ENCODE data around the gene MAPK14. TPM values are rescaled to one million over a fixed set of nuclear protein-coding genes. Genes with fewer than 3 reads are reported as not detected.

Gene MAPK14
- total and polyA plus RNA-seq, 9 of the 15 experiments (the other 6 are each of a cell fraction or from before 2014, with no cell fraction given): 8.8 to 62.7 (median 35.5) TPM

DNA sequence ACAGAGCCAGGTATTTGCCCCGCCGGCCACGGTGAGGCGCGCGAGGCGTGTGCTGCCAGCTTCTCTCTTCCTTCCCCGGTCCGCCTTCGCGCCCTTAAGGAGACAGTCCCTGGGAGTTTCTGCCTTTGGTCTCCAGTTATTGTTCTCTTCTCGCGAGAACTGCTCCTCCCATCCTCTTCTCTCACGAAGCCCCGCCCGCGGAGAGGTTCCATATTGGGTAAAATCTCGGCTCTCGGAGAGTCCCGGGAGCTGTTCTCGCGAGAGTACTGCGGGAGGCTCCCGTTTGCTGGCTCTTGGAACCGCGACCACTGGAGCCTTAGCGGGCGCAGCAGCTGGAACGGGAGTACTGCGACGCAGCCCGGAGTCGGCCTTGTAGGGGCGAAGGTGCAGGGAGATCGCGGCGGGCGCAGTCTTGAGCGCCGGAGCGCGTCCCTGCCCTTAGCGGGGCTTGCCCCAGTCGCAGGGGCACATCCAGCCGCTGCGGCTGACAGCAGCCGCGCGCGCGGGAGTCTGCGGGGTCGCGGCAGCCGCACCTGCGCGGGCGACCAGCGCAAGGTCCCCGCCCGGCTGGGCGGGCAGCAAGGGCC, at the start of gene MAPK14 (continued):
- TF ChIP-seq ZNF146 (CRISPR knock-in tag; IDR thresholded peaks at IDR 0.05; ENCODE audit: unreplicated experiment) (no peak), GATAD2B (IDR thresholded peaks at IDR 0.05; ENCODE audit: borderline replicate concordance) (peak; percentile 74), MAFF (IDR thresholded peaks at IDR 0.05; ENCODE audit: low read length) (peak; percentile 95), ARHGAP35 (IDR thresholded peaks at IDR 0.05; ENCODE audit: partially characterized antibody) (peak; percentile 99), ZNF253 (CRISPR knock-in tag; conservative IDR thresholded peaks at IDR 0.05) (no peak), RBBP5 (IDR thresholded peaks at IDR 0.05; ENCODE audit: borderline replicate concordance, insufficient read depth, low read length, poor library complexity, severe bottlenecking) (peak; percentile 88), RFX5 (IDR thresholded peaks at IDR 0.05; ENCODE audit: low read depth, low read length) (no peak), RBM22 (IDR thresholded peaks at IDR 0.05; ENCODE audit: low read depth, low read length, poor library complexity, severe bottlenecking) (no peak), PYGO2 (tag; IDR thresholded peaks at IDR 0.05) (no peak), KLF1 (tag; IDR thresholded peaks at IDR 0.05) (no peak), ZNF23 (CRISPR knock-in tag; IDR thresholded peaks at IDR 0.05) (no peak)
- TF ChIP-seq, protein P1, sequence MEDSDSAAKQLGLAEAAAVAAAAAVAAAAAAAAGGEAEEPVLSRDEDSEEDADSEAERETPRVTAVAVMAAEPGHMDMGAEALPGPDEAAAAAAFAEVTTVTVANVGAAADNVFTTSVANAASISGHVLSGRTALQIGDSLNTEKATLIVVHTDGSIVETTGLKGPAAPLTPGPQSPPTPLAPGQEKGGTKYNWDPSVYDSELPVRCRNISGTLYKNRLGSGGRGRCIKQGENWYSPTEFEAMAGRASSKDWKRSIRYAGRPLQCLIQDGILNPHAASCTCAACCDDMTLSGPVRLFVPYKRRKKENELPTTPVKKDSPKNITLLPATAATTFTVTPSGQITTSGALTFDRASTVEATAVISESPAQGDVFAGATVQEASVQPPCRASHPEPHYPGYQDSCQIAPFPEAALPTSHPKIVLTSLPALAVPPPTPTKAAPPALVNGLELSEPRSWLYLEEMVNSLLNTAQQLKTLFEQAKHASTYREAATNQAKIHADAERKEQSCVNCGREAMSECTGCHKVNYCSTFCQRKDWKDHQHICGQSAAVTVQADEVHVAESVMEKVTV (CRISPR knock-in tag; IDR thresholded peaks at IDR 0.05): peak; percentile 97
- TF ChIP-seq, protein P2, sequence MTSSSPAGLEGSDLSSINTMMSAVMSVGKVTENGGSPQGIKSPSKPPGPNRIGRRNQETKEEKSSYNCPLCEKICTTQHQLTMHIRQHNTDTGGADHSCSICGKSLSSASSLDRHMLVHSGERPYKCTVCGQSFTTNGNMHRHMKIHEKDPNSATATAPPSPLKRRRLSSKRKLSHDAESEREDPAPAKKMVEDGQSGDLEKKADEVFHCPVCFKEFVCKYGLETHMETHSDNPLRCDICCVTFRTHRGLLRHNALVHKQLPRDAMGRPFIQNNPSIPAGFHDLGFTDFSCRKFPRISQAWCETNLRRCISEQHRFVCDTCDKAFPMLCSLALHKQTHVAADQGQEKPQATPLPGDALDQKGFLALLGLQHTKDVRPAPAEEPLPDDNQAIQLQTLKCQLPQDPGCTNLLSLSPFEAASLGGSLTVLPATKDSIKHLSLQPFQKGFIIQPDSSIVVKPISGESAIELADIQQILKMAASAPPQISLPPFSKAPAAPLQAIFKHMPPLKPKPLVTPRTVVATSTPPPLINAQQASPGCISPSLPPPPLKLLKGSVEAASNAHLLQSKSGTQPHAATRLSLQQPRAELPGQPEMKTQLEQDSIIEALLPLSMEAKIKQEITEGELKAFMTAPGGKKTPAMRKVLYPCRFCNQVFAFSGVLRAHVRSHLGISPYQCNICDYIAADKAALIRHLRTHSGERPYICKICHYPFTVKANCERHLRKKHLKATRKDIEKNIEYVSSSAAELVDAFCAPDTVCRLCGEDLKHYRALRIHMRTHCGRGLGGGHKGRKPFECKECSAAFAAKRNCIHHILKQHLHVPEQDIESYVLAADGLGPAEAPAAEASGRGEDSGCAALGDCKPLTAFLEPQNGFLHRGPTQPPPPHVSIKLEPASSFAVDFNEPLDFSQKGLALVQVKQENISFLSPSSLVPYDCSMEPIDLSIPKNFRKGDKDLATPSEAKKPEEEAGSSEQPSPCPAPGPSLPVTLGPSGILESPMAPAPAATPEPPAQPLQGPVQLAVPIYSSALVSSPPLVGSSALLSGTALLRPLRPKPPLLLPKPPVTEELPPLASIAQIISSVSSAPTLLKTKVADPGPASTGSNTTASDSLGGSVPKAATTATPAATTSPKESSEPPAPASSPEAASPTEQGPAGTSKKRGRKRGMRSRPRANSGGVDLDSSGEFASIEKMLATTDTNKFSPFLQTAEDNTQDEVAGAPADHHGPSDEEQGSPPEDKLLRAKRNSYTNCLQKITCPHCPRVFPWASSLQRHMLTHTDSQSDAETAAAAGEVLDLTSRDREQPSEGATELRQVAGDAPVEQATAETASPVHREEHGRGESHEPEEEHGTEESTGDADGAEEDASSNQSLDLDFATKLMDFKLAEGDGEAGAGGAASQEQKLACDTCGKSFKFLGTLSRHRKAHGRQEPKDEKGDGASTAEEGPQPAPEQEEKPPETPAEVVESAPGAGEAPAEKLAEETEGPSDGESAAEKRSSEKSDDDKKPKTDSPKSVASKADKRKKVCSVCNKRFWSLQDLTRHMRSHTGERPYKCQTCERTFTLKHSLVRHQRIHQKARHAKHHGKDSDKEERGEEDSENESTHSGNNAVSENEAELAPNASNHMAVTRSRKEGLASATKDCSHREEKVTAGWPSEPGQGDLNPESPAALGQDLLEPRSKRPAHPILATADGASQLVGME (CRISPR knock-in tag; IDR thresholded peaks at IDR 0.05): peak; percentile 76; the same call in 1 of the 2 replicates
- TF ChIP-seq, protein P3, sequence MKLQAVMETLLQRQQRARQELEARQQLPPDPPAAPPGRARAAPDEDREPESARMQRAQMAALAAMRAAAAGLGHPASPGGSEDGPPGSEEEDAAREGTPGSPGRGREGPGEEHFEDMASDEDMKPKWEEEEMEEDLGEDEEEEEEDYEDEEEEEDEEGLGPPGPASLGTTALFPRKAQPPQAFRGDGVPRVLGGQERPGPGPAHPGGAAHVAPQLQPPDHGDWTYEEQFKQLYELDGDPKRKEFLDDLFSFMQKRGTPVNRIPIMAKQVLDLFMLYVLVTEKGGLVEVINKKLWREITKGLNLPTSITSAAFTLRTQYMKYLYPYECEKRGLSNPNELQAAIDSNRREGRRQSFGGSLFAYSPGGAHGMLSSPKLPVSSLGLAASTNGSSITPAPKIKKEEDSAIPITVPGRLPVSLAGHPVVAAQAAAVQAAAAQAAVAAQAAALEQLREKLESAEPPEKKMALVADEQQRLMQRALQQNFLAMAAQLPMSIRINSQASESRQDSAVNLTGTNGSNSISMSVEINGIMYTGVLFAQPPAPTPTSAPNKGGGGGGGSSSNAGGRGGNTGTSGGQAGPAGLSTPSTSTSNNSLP (IDR thresholded peaks at IDR 0.05; ENCODE audit: borderline replicate concordance, low read depth, low read length): no peak
- TF ChIP-seq, protein P4, sequence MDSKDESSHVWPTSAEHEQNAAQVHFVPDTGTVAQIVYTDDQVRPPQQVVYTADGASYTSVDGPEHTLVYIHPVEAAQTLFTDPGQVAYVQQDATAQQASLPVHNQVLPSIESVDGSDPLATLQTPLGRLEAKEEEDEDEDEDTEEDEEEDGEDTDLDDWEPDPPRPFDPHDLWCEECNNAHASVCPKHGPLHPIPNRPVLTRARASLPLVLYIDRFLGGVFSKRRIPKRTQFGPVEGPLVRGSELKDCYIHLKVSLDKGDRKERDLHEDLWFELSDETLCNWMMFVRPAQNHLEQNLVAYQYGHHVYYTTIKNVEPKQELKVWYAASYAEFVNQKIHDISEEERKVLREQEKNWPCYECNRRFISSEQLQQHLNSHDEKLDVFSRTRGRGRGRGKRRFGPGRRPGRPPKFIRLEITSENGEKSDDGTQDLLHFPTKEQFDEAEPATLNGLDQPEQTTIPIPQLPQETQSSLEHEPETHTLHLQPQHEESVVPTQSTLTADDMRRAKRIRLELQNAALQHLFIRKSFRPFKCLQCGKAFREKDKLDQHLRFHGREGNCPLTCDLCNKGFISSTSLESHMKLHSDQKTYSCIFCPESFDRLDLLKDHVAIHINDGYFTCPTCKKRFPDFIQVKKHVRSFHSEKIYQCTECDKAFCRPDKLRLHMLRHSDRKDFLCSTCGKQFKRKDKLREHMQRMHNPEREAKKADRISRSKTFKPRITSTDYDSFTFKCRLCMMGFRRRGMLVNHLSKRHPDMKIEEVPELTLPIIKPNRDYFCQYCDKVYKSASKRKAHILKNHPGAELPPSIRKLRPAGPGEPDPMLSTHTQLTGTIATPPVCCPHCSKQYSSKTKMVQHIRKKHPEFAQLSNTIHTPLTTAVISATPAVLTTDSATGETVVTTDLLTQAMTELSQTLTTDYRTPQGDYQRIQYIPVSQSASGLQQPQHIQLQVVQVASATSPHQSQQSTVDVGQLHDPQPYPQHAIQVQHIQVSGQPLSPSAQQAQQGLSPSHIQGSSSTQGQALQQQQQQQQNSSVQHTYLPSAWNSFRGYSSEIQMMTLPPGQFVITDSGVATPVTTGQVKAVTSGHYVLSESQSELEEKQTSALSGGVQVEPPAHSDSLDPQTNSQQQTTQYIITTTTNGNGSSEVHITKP (IDR thresholded peaks at IDR 0.05; ENCODE audit: partially characterized antibody): peak; percentile 6
